GM13977 (cell line): ENCODE measurements around the gene CDR2.

Source experiments
- DNase-seq: peaks from one replicate; pipeline ENCODE4 v3.0.0; 2012; ENCODE audit warnings: low spot score
- CTCF ChIP-seq: IDR thresholded peaks from 2 replicates; pipeline ENCODE4 v1.5.1; 2012; ENCODE audit warnings: mild to moderate bottlenecking, control low read depth; ENCODE audit not compliant: insufficient read depth; ENCODE audit errors: extremely low read depth, missing control alignments
- in situ Hi-C: fragments of 300-500 bp; cut with MboI; formaldehyde crosslinking; loops from one replicate; pipeline ENCODE4 v1.12.0; 2022; ENCODE audit warnings: low sequenced_read_pairs, low pct_unique_long_range_greater_than_20kb, mixed read lengths, inconsistent platforms; ENCODE audit not compliant: unreplicated experiment

CDR2 gene

GRCh38 chr16:22333457-22333994 lies 40.9 kb downstream of the CDR2 start:
- no peak for DNase-seq
- in situ Hi-C loops = no loop called here
- no peak for TF ChIP-seq CTCF

- no peak for TF ChIP-seq CTCF
- in situ Hi-C loops = no loop called here
- DNase-seq = no peak
Observed at GRCh38 chr16:22330326-22330725, 44.1 kb downstream of the CDR2 start.

- in situ Hi-C loops = loop anchor here (10.0 kb wide), 1 partner anchor 1144 kb away; no protein-coding TSS in a partner anchor
- no peak for TF ChIP-seq CTCF
- no peak for DNase-seq
Observed at GRCh38 chr16:22329199-22329695, 45.2 kb downstream of the CDR2 start.

- no peak for TF ChIP-seq CTCF
- in situ Hi-C loops = loop anchor here (10.0 kb wide), 1 partner anchor 1143 kb away; no protein-coding TSS in a partner anchor
- DNase-seq = no peak
Observed at GRCh38 chr16:22328081-22328725, 46.2 kb downstream of the CDR2 start.

GRCh38 chr16:22327446-22327775 lies 47.0 kb downstream of the CDR2 start:
- in situ Hi-C loops = loop anchor here (10.0 kb wide), 1 partner anchor 1143 kb away; no protein-coding TSS in a partner anchor

GRCh38 chr16:22326771-22327445 lies 47.5 kb downstream of the CDR2 start:
- no peak for TF ChIP-seq CTCF
- in situ Hi-C loops = loop anchor here (10.0 kb wide), 1 partner anchor 1142 kb away; no protein-coding TSS in a partner anchor
- DNase-seq = no peak

More at GRCh38 chr16:22327446-22327775, 47.0 kb downstream of the CDR2 start:
- TF ChIP-seq CTCF = no peak
- no peak for DNase-seq
